Endothelial cell of umbilical vein (primary cell): ENCODE measurements around the gene ABCB9. TPM values are rescaled to one million over a fixed set of nuclear protein-coding genes. Genes with fewer than 3 reads are reported as not detected.

Source experiments
- BruUV-seq: library from RNA; stranded (reverse); fragments of 400-500 nt; replicated peaks from 2 replicates; lab custom pipeline; 2021; lab: Mats Ljungman, UMichigan
- CTCF ChIA-PET: fragments of 300-600, 350-600 bp; sonication (Branson Sonifier 250); formaldehyde crosslinking; loops from one replicate; lab custom pipeline; 2021; ENCODE audit warnings: antibody characterized with exemption, inconsistent platforms; lab: Charles Lee
- POLR2A ChIA-PET: fragments of 300-600, 350-600 bp; sonication (Branson Sonifier 250); formaldehyde crosslinking; loops from one replicate; lab custom pipeline; 2021; ENCODE audit warnings: antibody characterized with exemption, inconsistent platforms; lab: Charles Lee
- DNase-seq: peaks from one replicate; pipeline ENCODE4 v3.0.0-alpha.2; 2011; ENCODE audit warnings: low read depth, low spot score
- FAIRE-seq: peaks from 2 replicates; lab custom pipeline; 2011; peaks lifted over from hg19 to GRCh38; lab: Jason Lieb, UNC
- H2AFZ ChIP-seq: 2 replicates; pipeline ENCODE4 v1.6.0; 2012; ENCODE audit warnings: low read depth, low read length, control low read depth, inconsistent platforms
- H3K27ac ChIP-seq: 2 replicates; pipeline ENCODE4 v1.5.1; 2011; ENCODE audit warnings: low read depth, mild to moderate bottlenecking, control low read depth, low read length, moderate library complexity; ENCODE audit not compliant: insufficient read depth
- H3K27me3 ChIP-seq, 2 experiments: 2 replicates each; pipeline versions ENCODE4 v1.6.0 to v1.6.1; 2011; ENCODE audit warnings: low read length in 2 of 2, mixed read lengths in 1 of 2; ENCODE audit not compliant: control insufficient read depth in 2 of 2, insufficient read depth in 2 of 2
- H3K36me3 ChIP-seq, 2 experiments: 2 replicates in 1 of 2; 3 replicates in 1 of 2; pipeline ENCODE4 v1.5.1; 2011; ENCODE audit warnings: low read length in 2 of 2, mild to moderate bottlenecking in 1 of 2, moderate library complexity in 1 of 2; ENCODE audit not compliant: control insufficient read depth in 2 of 2, insufficient read depth in 2 of 2; ENCODE audit errors: extremely low read depth in 1 of 2
- H3K4me1 ChIP-seq: 3 replicates; pipeline ENCODE4 v1.5.1; 2011; ENCODE audit warnings: mild to moderate bottlenecking, low read length; ENCODE audit not compliant: control insufficient read depth, insufficient read depth; ENCODE audit errors: extremely low read depth
- H3K4me2 ChIP-seq: 2 replicates; pipeline ENCODE4 v1.6.1; 2011; ENCODE audit warnings: low read length, control low read depth, mixed read lengths; ENCODE audit not compliant: insufficient read depth
- H3K4me3 ChIP-seq, 3 experiments: fragments of 200-600 bp in 1 of 3; sonication (generic), shearing (Covaris generic) in 1 of 3; replicated peaks in 1 of 3; 2 replicates each; pipeline ENCODE4 v1.5.1; 2011 to 2016; ENCODE audit warnings: control low read depth in 3 of 3, low read length in 3 of 3, mild to moderate bottlenecking in 2 of 3, inconsistent platforms in 1 of 3, low read depth in 1 of 3, moderate library complexity in 1 of 3; ENCODE audit not compliant: insufficient read depth in 1 of 3
- H3K79me2 ChIP-seq: 2 replicates; pipeline ENCODE4 v1.6.0; 2012; ENCODE audit warnings: low read length, inconsistent platforms; ENCODE audit not compliant: control insufficient read depth, insufficient read depth
- H3K9ac ChIP-seq: replicated peaks from 2 replicates; pipeline ENCODE3; 2011; ENCODE audit warnings: low read length, control low read depth; ENCODE audit not compliant: insufficient read depth; ENCODE audit errors: extremely low read depth
- H3K9me1 ChIP-seq: replicated peaks from 3 replicates; pipeline ENCODE4 v1.6.0; 2011; ENCODE audit warnings: mild to moderate bottlenecking, low read length; ENCODE audit not compliant: control insufficient read depth, insufficient read depth; ENCODE audit errors: extremely low read depth
- H3K9me3 ChIP-seq: replicated peaks from 2 replicates; pipeline ENCODE4 v1.5.1; 2012; ENCODE audit warnings: low read length, inconsistent platforms; ENCODE audit not compliant: control insufficient read depth, insufficient read depth
- H4K20me1 ChIP-seq: replicated peaks from 2 replicates; pipeline ENCODE3; 2011; ENCODE audit warnings: mild to moderate bottlenecking, low read length; ENCODE audit not compliant: control insufficient read depth, insufficient read depth; ENCODE audit errors: extremely low read depth
- EZH2 ChIP-seq: IDR thresholded peaks from 2 replicates; pipeline ENCODE4 v1.6.1; 2012; ENCODE audit warnings: borderline replicate concordance, low read depth, mild to moderate bottlenecking, moderate library complexity, low read length, inconsistent platforms; ENCODE audit not compliant: severe bottlenecking
- FOS ChIP-seq: IDR thresholded peaks from 2 replicates; pipeline ENCODE4 v1.6.1; 2011; ENCODE audit warnings: mild to moderate bottlenecking, low read length, moderate library complexity, borderline replicate concordance; ENCODE audit not compliant: insufficient read depth
- GATA2 ChIP-seq: IDR thresholded peaks from 2 replicates; pipeline ENCODE4 v1.7.0; 2011; ENCODE audit warnings: low read depth, mild to moderate bottlenecking, moderate library complexity, mixed read lengths, low read length; ENCODE audit not compliant: insufficient read length, insufficient read depth
- JUN ChIP-seq: IDR thresholded peaks from 2 replicates; pipeline ENCODE4 v1.6.1; 2011; ENCODE audit warnings: borderline replicate concordance, low read depth; ENCODE audit not compliant: insufficient read length, insufficient read depth
- MYC ChIP-seq: IDR thresholded peaks from one replicate; pipeline ENCODE4 v1.6.1; 2011; ENCODE audit warnings: mild to moderate bottlenecking, low read depth, low read length
- POLR2A ChIP-seq: IDR thresholded peaks from 2 replicates; pipeline ENCODE4 v1.6.1; 2012; ENCODE audit warnings: low read depth, mild to moderate bottlenecking, control low read depth, low read length
- POLR2AphosphoS5 ChIP-seq: IDR thresholded peaks from 2 replicates; pipeline ENCODE4 v1.6.1; 2012; ENCODE audit warnings: low read depth, mild to moderate bottlenecking, control low read depth, low read length, moderate library complexity; ENCODE audit not compliant: insufficient read depth
- dilution Hi-C: fragments of 300-500 bp; cut with MboI; formaldehyde crosslinking; loops from one replicate; pipeline ENCODE4 v1.15.0; 2019; ENCODE audit warnings: low sequenced_read_pairs; ENCODE audit not compliant: extremely low pct_ligation_motif_present
- intact Hi-C: fragments of 100-400 bp; cut with micrococcal nuclease; formaldehyde crosslinking; loops from one replicate; pipeline ENCODE4 v1.10.0; 2022
- polyA plus RNA-seq, 4 experiments: library from polyadenylated mRNA; depleted of rRNA in 3 of 4; stranded (reverse) in 3 of 4; unstranded in 1 of 4; fragments of >200 nt; gene quantifications; 2 replicates each; pipeline versions ENCODE4 v1.2.1 to v1.2.3, GENCODE V29; 2011 to 2012; ENCODE audit warnings: missing spikeins in 1 of 4
- total RNA-seq: library from RNA; stranded (reverse); gene quantifications from 2 replicates; pipeline ENCODE4 v1.2.3, GENCODE V29; 2021
- TF ChIP-seq, protein P1 (sequence below): IDR thresholded peaks from 2 replicates; pipeline ENCODE4 v1.6.1; 2011; ENCODE audit not compliant: insufficient read depth, insufficient read length
- TF ChIP-seq, protein P2 (sequence below), 2 donors: IDR thresholded peaks; 1 replicate in 1 of 2; 2 replicates in 1 of 2; pipeline ENCODE4 v1.5.1; 2011; ENCODE audit warnings: low read length in 2 of 2, mild to moderate bottlenecking in 2 of 2, moderate library complexity in 2 of 2, control low read depth in 1 of 2, inconsistent platforms in 1 of 2, low read depth in 1 of 2; ENCODE audit not compliant: insufficient read depth in 1 of 2; ENCODE audit errors: extremely low read depth in 1 of 2

The ABCB9 gene
- total and polyA plus RNA-seq, 2 donors (not counting 3 experiments of a cell fraction or from before 2014, with no cell fraction given): 11.7 to 16.9 TPM

DNA sequence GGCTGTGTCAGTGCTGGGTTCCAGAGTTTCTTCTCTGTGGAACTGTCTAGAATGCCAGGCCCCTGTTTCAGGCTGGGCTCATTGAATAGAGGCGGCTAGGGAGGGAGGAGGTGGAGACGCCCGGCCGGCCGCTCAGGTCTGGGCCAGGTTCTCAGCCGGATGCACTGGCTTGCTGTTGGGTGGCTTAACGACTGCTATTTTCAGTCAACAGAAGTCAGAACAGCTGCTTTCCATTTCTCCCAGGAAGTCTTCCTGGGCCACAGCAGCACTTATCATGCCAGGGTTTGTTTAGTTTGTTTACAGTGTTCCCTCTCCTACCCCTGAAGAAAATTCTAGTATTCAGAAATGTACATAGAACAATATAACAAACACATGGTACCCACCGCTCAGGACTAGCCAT lies 44.3 kb downstream of the ABCB9 start:
- FAIRE-seq: no peak
- no peaks in the 10 kb centered on the region for H4K20me1 ChIP-seq
- ChIA-PET CTCF (interaction anchor here (1.3 kb wide), 1 partner anchor 14 kb away, joined by 4 read pairs; no protein-coding TSS in a partner anchor), POLR2A (no interaction called here)
- H3K36me3 ChIP-seq: no peaks in the 10 kb centered on the region
- intact Hi-C loops: no loop called here
- dilution Hi-C loops: no loop called here
- no peaks in the 10 kb centered on the region for H3K79me2 ChIP-seq
- no peaks in the 10 kb centered on the region for H3K9me3 ChIP-seq
- TF ChIP-seq EZH2: no peak
- no peak for TF ChIP-seq GATA2
- TF ChIP-seq, protein P1, sequence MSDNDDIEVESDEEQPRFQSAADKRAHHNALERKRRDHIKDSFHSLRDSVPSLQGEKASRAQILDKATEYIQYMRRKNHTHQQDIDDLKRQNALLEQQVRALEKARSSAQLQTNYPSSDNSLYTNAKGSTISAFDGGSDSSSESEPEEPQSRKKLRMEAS: no peak
- no peak for TF ChIP-seq MYC
- TF ChIP-seq JUN: no peak
- TF ChIP-seq FOS: no peak
- TF ChIP-seq POLR2AphosphoS5: no peak
- TF ChIP-seq POLR2A: no peak
- TF ChIP-seq, protein P2, sequence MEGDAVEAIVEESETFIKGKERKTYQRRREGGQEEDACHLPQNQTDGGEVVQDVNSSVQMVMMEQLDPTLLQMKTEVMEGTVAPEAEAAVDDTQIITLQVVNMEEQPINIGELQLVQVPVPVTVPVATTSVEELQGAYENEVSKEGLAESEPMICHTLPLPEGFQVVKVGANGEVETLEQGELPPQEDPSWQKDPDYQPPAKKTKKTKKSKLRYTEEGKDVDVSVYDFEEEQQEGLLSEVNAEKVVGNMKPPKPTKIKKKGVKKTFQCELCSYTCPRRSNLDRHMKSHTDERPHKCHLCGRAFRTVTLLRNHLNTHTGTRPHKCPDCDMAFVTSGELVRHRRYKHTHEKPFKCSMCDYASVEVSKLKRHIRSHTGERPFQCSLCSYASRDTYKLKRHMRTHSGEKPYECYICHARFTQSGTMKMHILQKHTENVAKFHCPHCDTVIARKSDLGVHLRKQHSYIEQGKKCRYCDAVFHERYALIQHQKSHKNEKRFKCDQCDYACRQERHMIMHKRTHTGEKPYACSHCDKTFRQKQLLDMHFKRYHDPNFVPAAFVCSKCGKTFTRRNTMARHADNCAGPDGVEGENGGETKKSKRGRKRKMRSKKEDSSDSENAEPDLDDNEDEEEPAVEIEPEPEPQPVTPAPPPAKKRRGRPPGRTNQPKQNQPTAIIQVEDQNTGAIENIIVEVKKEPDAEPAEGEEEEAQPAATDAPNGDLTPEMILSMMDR (IDR thresholded peaks at IDR 0.05; ENCODE audit: extremely low read depth in 1 of 2, insufficient read depth in 1 of 2, low read depth in 1 of 2, low read length in 2 of 2): no peak
- H2AFZ ChIP-seq: no peak overlapping the region
- H3K27ac ChIP-seq: no peak overlapping the region
- H3K4me2 ChIP-seq: no peak overlapping the region
- H3K9me1 ChIP-seq: no peaks in the 10 kb centered on the region
- H3K4me3 ChIP-seq: no peak overlapping the region
- H3K27me3 ChIP-seq: no peaks in the 10 kb centered on the region
- BruUV-seq: no TSS peak
- H3K9ac ChIP-seq: no peak overlapping the region
- no peaks in the 10 kb centered on the region for H3K4me1 ChIP-seq
- DNase-seq: no peak
